GM21447 (cell line): ENCODE results near the gene USP6.
"Not testable (repeated sequence)": the region's sequence is repeated elsewhere in the genome, so short reads cannot be mapped to it uniquely, and the experiment has no call there.

Source experiments
- ATAC-seq: cut with Tn5 transposase; IDR thresholded peaks from one replicate; pipeline ENCODE4 v1.9.1; 2021; ENCODE audit not compliant: unreplicated experiment

The USP6 gene

GRCh38 chr17:5121186-5121841 is 5.5 kb downstream of the USP6 start:
- ATAC-seq = no peak

- not testable (repeated sequence) for ATAC-seq
Observed at GRCh38 chr17:5122056-5122455, 6.2 kb downstream of the USP6 start.

GRCh38 chr17:5122586-5123342 is 6.9 kb downstream of the USP6 start:
- ATAC-seq = no peak

GRCh38 chr17:5123343-5124124 is 7.7 kb downstream of the USP6 start:
- no peak for ATAC-seq

GRCh38 chr17:5124125-5124760 is 8.4 kb downstream of the USP6 start:
- not testable (repeated sequence) for ATAC-seq

- not testable (repeated sequence) for ATAC-seq
Observed at GRCh38 chr17:5124896-5125295, 9.1 kb downstream of the USP6 start.

- ATAC-seq = no peak
Observed at GRCh38 chr17:5126719-5127488, 11.1 kb downstream of the USP6 start.

GRCh38 chr17:5127910-5128309 is 12.1 kb downstream of the USP6 start:
- ATAC-seq = no peak

- ATAC-seq = not testable (repeated sequence)
Observed at GRCh38 chr17:5128387-5128786, 12.6 kb downstream of the USP6 start.

GRCh38 chr17:5128905-5129535 is 13.2 kb downstream of the USP6 start:
- ATAC-seq = no peak

- not testable (repeated sequence) for ATAC-seq
Observed at GRCh38 chr17:5129770-5130169, 13.9 kb downstream of the USP6 start.

- not testable (repeated sequence) for ATAC-seq
Observed at GRCh38 chr17:5130261-5130660, 14.4 kb downstream of the USP6 start.

- ATAC-seq = not testable (repeated sequence)
Observed at GRCh38 chr17:5130687-5131086, 14.9 kb downstream of the USP6 start.

GRCh38 chr17:5131146-5131715 is 15.4 kb downstream of the USP6 start:
- no peak for ATAC-seq

- ATAC-seq = not testable (repeated sequence)
Observed at GRCh38 chr17:5131799-5132502, 16.1 kb downstream of the USP6 start.

- ATAC-seq = not testable (repeated sequence)
Observed at GRCh38 chr17:5132503-5133225, 16.8 kb downstream of the USP6 start.

- ATAC-seq = no peak
Observed at GRCh38 chr17:5133311-5133710, 17.5 kb downstream of the USP6 start.

GRCh38 chr17:5133961-5134360 is 18.1 kb downstream of the USP6 start:
- ATAC-seq = not testable (repeated sequence)
